Motor neuron (in vitro differentiated cells): ENCODE data around the gene DAPK2. TPM values are rescaled to one million over a fixed set of nuclear protein-coding genes. Genes with fewer than 3 reads are reported as not detected.
"Not testable (repeated sequence)": the region's sequence is repeated elsewhere in the genome, so short reads cannot be mapped to it uniquely, and the experiment has no call there.

ENCODE experiments used
- ATAC-seq, 8 experiments: fragments of 200-7000 bp; cut with Tn5 transposase; replicated peaks in 6 of 8; 2 replicates each; pipeline ENCODE4 v1.8.0; 2021; ENCODE audit warnings: mild to moderate bottlenecking in 8 of 8, moderate library complexity in 8 of 8
- H3K27ac ChIP-seq, 2 donors: fragments of 250-450 bp; sonication (Bioruptor Pico); 2 replicates each; pipeline ENCODE4 v1.9.0; 2021; ENCODE audit warnings: antibody characterized with exemption in 2 of 2, mild to moderate bottlenecking in 2 of 2, moderate library complexity in 1 of 2
- H3K4me1 ChIP-seq, 2 donors: fragments of 250-450 bp; sonication (Bioruptor Pico); replicated peaks in 1 of 2; 2 replicates each; pipeline ENCODE4 v1.6.1; 2021; ENCODE audit warnings: antibody characterized with exemption in 2 of 2, mild to moderate bottlenecking in 2 of 2, moderate library complexity in 1 of 2
- H3K4me3 ChIP-seq, 5 donors: fragments of 250-450 bp; sonication (Bioruptor Pico); 2 replicates each; pipeline ENCODE4 v1.9.0; 2021; ENCODE audit warnings: antibody characterized with exemption in 5 of 5, mild to moderate bottlenecking in 5 of 5, moderate library complexity in 4 of 5
- WGBS, 10 experiments: fragments of 450-650 bp; shearing (Covaris generic); methylation state at CpG; one replicate each; pipeline ENCODE4 v1.0.0; 2022; 5-methylcytosine and 5-hydroxymethylcytosine counted together
- in situ Hi-C, 9 experiments: fragments of 400-800 bp; cut with MboI; loops; one replicate each; pipeline ENCODE4 v1.15.0; 2021; ENCODE audit warnings: low sequenced_read_pairs in 9 of 9, low pct_unique_long_range_greater_than_20kb in 2 of 9; ENCODE audit not compliant: unreplicated experiment in 9 of 9
- total RNA-seq, 8 experiments: library from RNA; unstranded; fragments of 300-600 nt; gene quantifications; 2 replicates each; pipeline versions ENCODE4 v1.2.3 to v1.2.4, GENCODE V29; 2022

DAPK2 gene
- total RNA-seq = 10 to 100 TPM in 1 of 8 experiments, 1 to 10 TPM in 4, under 1 TPM in 3; 0.22 to 20.8 (median 1.5) TPM

DNA sequence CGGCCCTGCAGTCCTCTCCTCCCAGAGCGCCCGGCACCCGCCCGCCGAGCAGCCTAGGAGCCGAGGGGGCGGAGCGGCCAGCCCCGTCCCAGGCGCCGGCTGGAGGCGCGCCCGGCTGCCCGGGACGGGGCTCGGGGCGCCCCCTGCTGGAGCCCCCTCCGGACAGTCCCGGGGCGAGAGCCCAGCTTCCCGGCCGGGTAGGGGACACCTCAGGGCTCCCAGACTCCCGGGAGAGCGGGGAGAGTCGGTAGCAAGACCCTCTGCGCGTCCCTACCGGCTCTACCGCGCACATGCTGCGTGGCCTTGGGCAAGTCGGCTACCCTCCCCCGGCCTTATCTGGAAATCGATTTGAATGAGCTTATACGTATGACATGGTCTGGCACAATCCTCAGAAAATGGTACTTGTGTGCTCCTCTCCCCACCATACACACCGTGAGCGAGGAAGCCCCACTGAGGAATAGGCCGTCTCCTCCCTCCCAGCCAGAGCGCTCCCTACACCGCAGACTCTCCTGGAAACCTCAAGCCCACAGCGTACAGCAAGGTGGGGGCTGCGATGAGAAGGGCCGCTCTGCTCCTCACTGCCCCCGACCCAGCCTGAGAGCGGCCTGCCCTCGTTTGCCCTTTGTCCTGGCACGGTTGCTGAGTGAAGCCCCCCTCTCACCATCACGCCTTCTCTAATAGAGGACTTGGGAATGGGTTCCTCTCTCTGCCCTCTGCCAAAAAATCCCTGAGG lies at the start of gene DAPK2:
TSS of gene DAPK2 (minus strand) at position 65 of the 733 bp plus-strand sequence. CDS start 6,224 bp downstream, outside the sequence.
- 0 to 100% (median 33%) methylated on average over 1 to 9 of the region's 50 CpGs; no CpG with 5 or more reads in 4 of the 10 experiments for WGBS, 10 experiments
- peak within 1 kb of the TSS; percentile 33 to 45 (median 38) for H3K4me3 ChIP-seq
- H3K4me1 ChIP-seq = no peaks in the 10 kb centered on the region
- ATAC-seq = peak; percentile 88 to 96 (median 93)
- in situ Hi-C loops = no loop called here
- H3K27ac ChIP-seq = no peak within 1 kb of the TSS

DNA sequence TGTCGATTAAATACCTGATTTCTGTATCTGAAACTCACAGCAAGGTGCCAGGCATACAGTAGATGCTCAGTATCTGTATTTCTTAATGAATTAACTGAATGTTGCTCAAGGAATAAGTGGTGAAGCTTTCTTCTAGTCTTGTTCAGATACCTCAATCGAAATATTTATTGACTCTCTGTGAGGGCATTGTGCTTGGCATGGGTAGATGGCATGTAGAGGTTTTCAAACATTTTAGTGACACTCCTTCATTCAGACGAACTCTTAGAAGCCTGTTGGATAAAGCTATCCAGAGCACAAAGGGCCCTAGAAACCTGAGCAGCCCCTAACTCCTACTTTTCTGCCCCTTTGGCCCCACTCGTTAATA lies 49.1 kb upstream of the DAPK2 start:
- H3K4me1 ChIP-seq = peaks cover 9 to 27% of the 10 kb centered on the region in 2 donors
- in situ Hi-C loops = no loop called here
- H3K27ac ChIP-seq = peak overlapping the region in 1 of 2 donors; percentile 1

DNA sequence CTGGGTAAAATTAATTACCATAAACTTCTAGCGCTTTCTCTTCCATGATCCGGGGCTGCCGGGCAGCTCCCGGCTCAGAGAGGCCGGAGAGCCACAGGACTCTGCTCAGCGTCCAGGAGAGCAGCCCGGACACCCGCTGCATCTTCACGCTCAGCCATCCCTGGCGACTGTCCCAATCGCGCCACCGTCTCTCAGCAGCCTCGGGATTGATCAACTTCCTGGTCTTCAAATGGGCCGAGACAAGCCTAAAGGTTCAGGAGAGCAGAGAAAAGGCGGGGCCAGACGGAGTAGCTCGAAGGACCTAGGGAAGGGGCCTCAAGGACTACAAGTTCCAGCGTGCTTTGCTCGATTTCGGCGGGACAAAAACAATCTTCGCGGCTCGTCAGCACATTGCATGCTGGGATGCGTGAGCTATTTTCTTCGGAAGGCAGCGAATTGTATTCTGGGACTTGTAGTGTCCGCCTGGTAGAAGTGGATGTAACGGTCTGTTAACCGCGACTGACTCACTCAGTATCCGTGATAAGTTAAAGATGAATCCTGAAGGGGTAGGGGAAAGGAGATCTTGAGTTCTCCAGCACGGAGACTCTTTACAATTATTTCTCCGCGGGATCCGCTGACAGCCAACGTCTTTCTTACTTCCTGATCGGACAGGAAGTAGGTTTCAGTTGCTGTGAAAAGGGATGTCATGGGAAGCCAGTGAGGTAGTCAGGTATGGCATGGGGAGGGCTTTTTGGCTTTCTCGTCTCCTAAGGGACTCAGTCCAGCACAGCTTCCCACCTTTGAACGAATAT lies 47.5 kb upstream of the DAPK2 start, which contains the start of gene CIAO2A:
TSS of gene CIAO2A (minus strand) at position 212 of the 791 bp plus-strand sequence. CDS start at position 142, 70 bp downstream.
- H3K4me3 ChIP-seq = peak within 1 kb of the TSS; percentile 55 to 83 (median 74)
- H3K4me1 ChIP-seq = peaks cover 9 to 27% of the 10 kb centered on the region in 2 donors
- WGBS, 10 experiments = 0 to 2% (median 0%) methylated on average over 1 to 34 of the region's 41 CpGs; no CpG with 5 or more reads in 1 of the 10 experiments
- H3K27ac ChIP-seq = peak within 1 kb of the TSS; percentile 81 to 83
- in situ Hi-C loops = no loop called here
- peak; percentile 75 to 86 (median 84) for ATAC-seq

More for the DNA sequence above, 49.1 kb upstream of the DAPK2 start:
- no peak for ATAC-seq
- peak overlapping the region; percentile 70 to 97 (median 94) for H3K4me3 ChIP-seq
- WGBS, 10 experiments = 17 to 100% (median 56%) methylated on average over 1 to 4 of the region's 4 CpGs; no CpG with 5 or more reads in 4 of the 10 experiments

DNA sequence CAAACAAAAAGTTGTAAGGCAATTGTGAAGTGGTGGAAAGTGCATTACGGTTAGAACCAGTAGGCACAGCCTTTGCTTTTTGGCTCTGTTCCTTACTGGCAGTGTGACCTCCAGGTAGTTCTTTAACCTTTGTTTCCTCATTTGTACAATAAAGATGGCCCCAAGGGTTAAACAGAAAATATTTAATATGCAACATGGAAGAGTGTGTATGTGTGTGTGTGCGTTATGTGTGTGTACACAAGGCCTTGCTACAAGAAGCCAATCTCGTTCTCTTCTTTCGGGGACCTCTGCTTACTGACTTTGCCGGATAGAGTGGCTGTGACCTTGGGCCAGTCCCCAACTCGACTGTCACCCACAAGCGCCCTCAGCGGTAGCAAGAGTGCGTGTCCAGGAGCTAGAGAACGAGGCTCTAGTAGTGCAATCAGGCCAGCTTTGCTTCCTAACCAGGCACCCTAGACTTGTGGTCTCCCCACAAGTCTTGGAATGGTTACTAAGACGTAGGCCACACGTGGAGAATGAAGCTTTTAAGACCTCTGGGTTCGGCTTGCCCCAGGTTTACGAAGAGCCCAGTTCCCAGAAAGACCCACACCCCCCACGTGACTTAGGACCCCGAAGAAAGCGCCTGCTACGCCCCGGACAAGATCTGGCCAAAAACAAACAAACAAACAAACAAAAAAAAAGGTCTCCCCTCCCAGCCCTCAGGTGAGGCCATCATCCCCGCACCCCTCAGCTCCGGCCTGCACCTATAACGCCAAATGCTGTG lies 46.8 kb upstream of the DAPK2 start:
- ATAC-seq = peak; percentile 2 to 19 (median 12)

DNA sequence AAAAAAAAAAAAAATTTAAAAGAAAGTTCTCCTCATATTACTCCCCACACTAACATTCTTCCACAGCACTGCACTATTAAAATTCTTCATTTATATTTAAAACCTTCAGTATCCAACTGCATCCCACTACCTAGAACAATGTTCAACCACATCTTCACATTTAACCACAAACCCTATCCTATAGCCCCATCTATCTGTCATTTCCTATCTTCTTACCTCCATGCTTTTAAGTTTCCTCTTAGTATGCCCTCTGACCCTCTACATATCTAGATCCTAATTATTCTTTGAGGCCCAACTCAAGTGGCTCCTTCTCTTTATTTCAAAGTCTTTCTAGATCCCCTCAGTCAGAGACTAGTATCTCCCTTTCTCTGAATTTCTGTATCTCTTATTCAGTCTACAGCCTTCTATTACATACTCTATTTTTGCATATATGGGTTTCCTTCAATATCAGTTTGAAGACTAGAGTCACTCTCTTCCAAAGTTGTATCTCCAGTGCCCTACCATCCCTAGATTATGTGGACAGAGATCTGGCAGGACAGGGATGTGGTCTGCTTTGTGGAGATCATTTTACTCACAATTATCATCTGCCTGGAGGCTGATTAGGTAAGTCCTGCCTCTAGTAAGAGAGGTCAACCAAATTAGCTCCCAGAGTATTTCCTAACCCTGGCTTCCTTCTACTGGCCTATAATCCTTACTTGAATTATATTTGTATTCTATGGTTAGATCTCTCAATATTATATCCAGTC lies 46.0 kb upstream of the DAPK2 start:
- ATAC-seq = no peak
- in situ Hi-C loops = no loop called here
- Histone ChIP-seq H3K4me1 (peaks cover 9 to 23% of the 10 kb centered on the region in 2 donors), H3K4me3 (peak overlapping the region in 3 of 5 donors; percentile 55 to 83 (median 74)), H3K27ac (no peak overlapping the region)

More for the DNA sequence above, 46.8 kb upstream of the DAPK2 start:
- peak overlapping the region; percentile 55 to 83 (median 74) for H3K4me3 ChIP-seq
- in situ Hi-C loops = no loop called here
- peaks cover 9 to 27% of the 10 kb centered on the region in 2 donors for H3K4me1 ChIP-seq
- 2 to 60% (median 13%) methylated on average over 1 to 17 of the region's 22 CpGs; no CpG with 5 or more reads in 1 of the 10 experiments for WGBS, 10 experiments
- H3K27ac ChIP-seq = peak overlapping the region; percentile 81 to 83

DNA sequence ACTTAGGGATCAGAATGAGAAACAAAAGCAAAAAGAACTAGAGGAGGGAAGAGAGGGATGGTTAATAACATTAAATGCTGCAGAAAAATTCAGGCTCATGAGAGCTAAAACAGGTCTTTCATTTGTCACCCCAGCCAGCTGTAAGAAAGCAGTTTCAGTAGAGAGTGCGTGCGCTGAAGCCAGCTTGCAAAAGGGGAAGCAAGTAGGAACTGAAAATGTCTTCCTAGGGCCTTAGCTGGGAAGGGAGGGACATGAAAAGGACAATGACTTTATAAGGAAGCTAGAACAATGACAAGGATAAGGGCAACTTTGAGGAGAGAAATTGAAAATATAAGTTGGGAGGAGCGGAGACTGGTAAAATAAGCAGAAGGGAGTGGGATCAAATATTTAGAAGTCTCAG lies 44.2 kb upstream of the DAPK2 start:
- WGBS, 10 experiments = 73 to 100% (median 94%) methylated on average over 1 to 3 of the region's 3 CpGs
- in situ Hi-C loops = no loop called here
- H3K27ac ChIP-seq = no peak overlapping the region

DNA sequence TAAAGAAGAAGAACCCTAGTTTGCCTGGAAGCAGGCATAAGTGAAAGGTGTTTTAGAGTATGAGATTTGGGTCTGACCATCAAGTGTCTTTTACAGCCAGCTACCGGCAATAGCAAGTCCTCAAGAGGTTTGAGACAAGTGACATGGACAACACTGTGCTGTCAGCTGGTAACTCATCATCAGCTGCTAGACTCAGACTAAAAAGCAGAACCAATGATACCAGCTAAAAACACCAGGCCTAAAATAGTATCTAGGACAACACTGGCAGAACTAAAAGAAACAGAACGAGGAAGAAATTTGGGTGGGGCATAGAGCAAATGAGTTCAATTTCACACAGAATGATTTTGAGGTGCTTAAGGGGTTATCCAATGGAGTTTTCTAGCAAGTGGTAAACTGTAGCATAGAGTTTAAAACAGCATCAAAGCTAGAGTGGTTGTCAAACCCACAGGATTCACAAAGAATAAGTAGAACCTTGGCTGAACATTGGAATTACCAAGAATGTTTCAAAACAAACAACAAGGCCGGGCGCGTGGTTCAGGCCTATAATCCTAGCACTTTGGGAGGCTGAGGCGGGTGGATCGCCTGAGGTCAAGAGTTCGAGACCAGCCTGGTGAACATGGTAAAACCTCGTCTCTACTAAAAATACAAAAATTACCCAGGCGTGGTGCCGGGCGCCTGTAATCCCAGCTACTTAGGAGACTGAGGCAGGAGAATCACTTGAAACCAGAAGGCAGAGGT lies 43.4 kb upstream of the DAPK2 start:
- no peak for ATAC-seq
- in situ Hi-C loops = no loop called here
- WGBS, 10 experiments = 83 to 100% (median 97%) methylated on average over 1 to 12 of the region's 12 CpGs; no CpG with 5 or more reads in 1 of the 10 experiments
- H3K4me3 ChIP-seq = no peak overlapping the region
- no peak overlapping the region for H3K27ac ChIP-seq
- peaks cover 4 to 13% of the 10 kb centered on the region in 2 donors for H3K4me1 ChIP-seq

More for the DNA sequence above, 44.2 kb upstream of the DAPK2 start:
- H3K4me1 ChIP-seq = peaks cover 9 to 21% of the 10 kb centered on the region in 2 donors
- no peak for ATAC-seq
- no peak overlapping the region for H3K4me3 ChIP-seq

DNA sequence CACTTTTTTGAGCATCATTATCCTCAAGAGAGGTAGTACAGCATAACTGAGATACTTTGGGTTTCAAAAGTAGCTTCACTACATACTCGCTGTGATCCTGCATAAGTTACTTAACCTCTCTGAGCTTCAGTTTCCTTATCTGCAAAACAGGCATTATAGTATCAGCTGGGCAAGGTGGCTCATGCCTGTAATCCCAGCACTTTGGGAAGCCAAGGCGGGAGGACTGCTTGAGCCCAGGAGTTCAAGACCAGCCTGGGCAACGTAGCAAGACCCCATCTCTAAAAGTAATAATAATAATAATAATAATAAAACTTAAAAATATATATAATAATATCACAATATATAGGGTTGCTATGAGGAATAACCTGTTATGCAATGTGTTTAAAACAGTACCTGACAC lies 36.5 kb upstream of the DAPK2 start:
- Histone ChIP-seq H3K27ac (no peak overlapping the region), H3K4me3 (no peak overlapping the region), H3K4me1 (no peaks in the 10 kb centered on the region)
- in situ Hi-C loops = no loop called here
- WGBS, 10 experiments = 0 to 100% (median 59%) methylated on average over 1 to 3 of the region's 3 CpGs
- no peak for ATAC-seq

DNA sequence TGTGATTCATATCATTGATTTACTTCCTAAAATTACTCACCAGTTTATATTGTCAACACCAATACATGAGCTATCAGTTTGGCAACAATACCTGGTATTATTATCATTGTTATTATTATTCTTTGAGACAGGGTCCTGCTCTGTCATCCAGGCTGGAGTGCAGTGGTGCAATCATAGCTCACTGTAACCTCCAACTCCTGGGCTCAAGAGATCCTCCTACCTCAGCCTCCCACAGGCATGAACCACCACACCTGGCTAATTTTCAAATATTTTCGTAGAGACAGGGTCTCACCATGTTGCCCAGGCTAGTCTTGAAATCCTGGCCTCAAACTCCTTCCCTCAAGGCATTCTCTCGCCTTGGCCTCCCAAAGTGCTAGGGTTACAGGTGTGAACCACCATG lies 27.2 kb upstream of the DAPK2 start:
- WGBS, 10 experiments = 80 to 100% (median 100%) methylated on average over 1 to 2 of the region's 2 CpGs; no CpG with 5 or more reads in 3 of the 10 experiments
- ATAC-seq, H3K4me3 ChIP-seq, H3K4me1 ChIP-seq, H3K27ac ChIP-seq: not testable (repeated sequence)
- in situ Hi-C loops = loop anchor here in 3 of 9 experiments (25.0 kb wide), 2 partner anchors 311 to 336 kb away; no protein-coding TSS in a partner anchor

DNA sequence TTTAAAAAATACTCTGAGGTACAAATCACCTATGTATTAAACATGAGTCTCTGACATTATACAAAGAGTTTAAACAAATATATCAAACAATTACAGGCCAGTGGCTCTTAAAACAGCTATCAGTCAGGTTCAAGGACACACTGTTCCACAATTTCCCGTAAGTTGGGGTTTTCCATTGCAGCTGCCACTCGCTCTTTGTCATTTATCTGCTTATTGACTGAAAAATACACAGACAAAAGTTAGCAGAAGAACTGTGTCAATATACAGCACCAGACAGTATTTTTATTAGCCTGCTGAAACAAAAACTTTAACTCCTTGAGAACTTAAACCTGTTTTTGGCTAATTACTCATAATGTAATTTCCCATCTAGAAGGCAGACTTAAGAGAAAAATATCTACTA lies 26.5 kb upstream of the DAPK2 start:
- H3K4me3 ChIP-seq = no peak overlapping the region
- no peak overlapping the region for H3K27ac ChIP-seq
- no peaks in the 10 kb centered on the region for H3K4me1 ChIP-seq
- ATAC-seq = no peak
- WGBS, 10 experiments = 93 to 100% (median 100%) methylated on average over 1 to 2 of the region's 2 CpGs; no CpG with 5 or more reads in 2 of the 10 experiments
- in situ Hi-C loops = loop anchor here in 3 of 9 experiments (25.0 kb wide), 2 partner anchors 311 to 336 kb away; no protein-coding TSS in a partner anchor
